RWPE1 (cell line): ENCODE measurements around the gene SPHK2.

Experiments
- CTCF ChIA-PET: fragments of 350-600 bp; sonication (Branson Sonifier 250); formaldehyde crosslinking; extraction: SDS; loops from one replicate; lab custom pipeline; 2021; lab: Yijun Ruan, JAX
- POLR2A ChIA-PET: fragments of 400-600 bp; formaldehyde crosslinking; extraction: SDS; loops from one replicate; lab custom pipeline; 2020; ENCODE audit warnings: antibody characterized with exemption; ENCODE audit not compliant: low non-redundant PET; lab: Yijun Ruan, JAX
- DNase-seq: peaks from one replicate; pipeline ENCODE4 v3.0.0; 2012; ENCODE audit warnings: low spot score
- H3K27ac ChIP-seq: fragments of 450-650 bp; 2 replicates; pipeline ENCODE4 v1.5.1; 2017
- CTCF ChIP-seq: fragments of 450-650 bp; conservative IDR thresholded peaks from 2 replicates; pipeline ENCODE4 v1.5.1; 2017; ENCODE audit warnings: low read depth, mild to moderate bottlenecking

The SPHK2 gene

GRCh38 chr19:48635966-48636858, 16.9 kb downstream of the SPHK2 start:
- ChIA-PET POLR2A (no interaction called here), CTCF (no interaction called here)
- DNase-seq, result no peak
- peak overlapping the region; percentile 99 for H3K27ac ChIP-seq
- TF ChIP-seq CTCF, result no peak

- TF ChIP-seq CTCF, result no peak
- DNase-seq, result no peak
- H3K27ac ChIP-seq, result peak within 1 kb of the TSS; percentile 99
- ChIA-PET CTCF (no interaction called here), POLR2A (no interaction called here)
Measured at GRCh38 chr19:48636859-48637448, 17.6 kb downstream of the SPHK2 start, which contains the start of gene DBP. DBP (minus strand) TSS chr19:48637379; CDS start chr19:48636994, 385 bp downstream.

GRCh38 chr19:48637449-48637947, 18.2 kb downstream of the SPHK2 start:
- CTCF ChIA-PET, result no interaction called here

GRCh38 chr19:48637948-48638830, 18.9 kb downstream of the SPHK2 start:
- CTCF ChIA-PET, result no interaction called here
- peak; percentile 97 for DNase-seq
- TF ChIP-seq CTCF, result no peak
- POLR2A ChIA-PET, result interaction anchor here (0.7 kb wide), 1 partner anchor 1843 kb away, joined by 3 read pairs; no protein-coding TSS in a partner anchor
- peak overlapping the region; percentile 99 for H3K27ac ChIP-seq

More at GRCh38 chr19:48637449-48637947, 18.2 kb downstream of the SPHK2 start:
- peak overlapping the region; percentile 99 for H3K27ac ChIP-seq
- DNase-seq, result peak; percentile 98
- TF ChIP-seq CTCF, result no peak
- POLR2A ChIA-PET, result interaction anchor here (0.7 kb wide), 1 partner anchor 1844 kb away, joined by 3 read pairs; no protein-coding TSS in a partner anchor

- DNase-seq, result no peak
- peak overlapping the region; percentile 99 for H3K27ac ChIP-seq
- CTCF ChIA-PET, result interaction anchor here (0.6 kb wide), 1 partner anchor 100 kb away, joined by 3 read pairs; no protein-coding TSS in a partner anchor
- TF ChIP-seq CTCF, result no peak
- POLR2A ChIA-PET, result no interaction called here
Measured at GRCh38 chr19:48638831-48639381, 19.6 kb downstream of the SPHK2 start.
